ENCODE results near the gene C21orf58. TPM values are rescaled to one million over a fixed set of nuclear protein-coding genes. Genes with fewer than 3 reads are reported as not detected.

Gene C21orf58
- total RNA-seq, 1 experiment from 2014 or later: 15.3 TPM

- no peaks in the 10 kb centered on the region for H3K9me2 ChIP-seq (replicated peaks; ENCODE audit: low read length)
- CTCF ChIA-PET: no interaction called here
Observed at GRCh38 chr21:46350981-46351380, 27.3 kb upstream of the C21orf58 start.

DNA sequence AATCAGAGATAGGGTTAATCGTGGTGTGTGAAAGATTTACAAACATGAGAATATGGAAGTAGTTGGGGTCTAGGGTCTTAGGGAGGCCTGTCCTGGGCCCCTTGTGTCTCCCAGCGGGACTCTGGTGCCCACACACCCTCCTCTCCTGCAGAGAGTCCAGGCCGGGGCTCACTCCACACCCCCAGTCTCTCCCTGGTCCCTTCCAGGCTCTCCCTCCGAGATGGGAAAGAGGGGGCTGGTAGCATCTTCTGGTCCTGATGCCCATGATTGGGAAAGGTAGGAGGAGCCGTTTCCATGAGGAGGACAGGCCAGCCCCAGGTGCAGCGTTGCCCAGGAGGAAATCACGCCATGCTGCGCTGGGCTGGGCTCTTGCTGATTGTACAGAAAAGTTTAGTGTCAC lies 26.9 kb upstream of the C21orf58 start:
- ATAC-seq (no peak), DNase-seq (no peak)
- TF ChIP-seq EZH2phosphoT487 (IDR thresholded peaks at IDR 0.05; ENCODE audit: borderline replicate concordance, low read length): no peak
- Histone ChIP-seq H3K4me1 (ENCODE audit: insufficient read depth, low read length) (0 out of 2 replicates have a peak, but pooled peaks cover 5% of the 10 kb centered on the region), H3K27ac (ENCODE audit: low read length) (no peak overlapping the region), H3K9me2 (replicated peaks; ENCODE audit: low read length) (no peaks in the 10 kb centered on the region), H3K79me2 (ENCODE audit: low read length) (peaks cover 3% of the 10 kb centered on the region; the same call in 1 of the 2 replicates), H4K20me1 (ENCODE audit: low read length) (no peaks in the 10 kb centered on the region), H3K9me3 (ENCODE audit: low read length) (no peaks in the 10 kb centered on the region), H3K27me3 (ENCODE audit: low read length) (no peaks in the 10 kb centered on the region), H3K4me2 (ENCODE audit: low read length) (no peak overlapping the region), H3K4me3 (ENCODE audit: low read length) (no peak overlapping the region), H3K9ac (ENCODE audit: low read length) (no peak overlapping the region), H3F3A (ENCODE audit: low read length, unreplicated experiment) (no peaks in the 10 kb centered on the region), H3K36me3 (ENCODE audit: low read depth, low read length) (peaks cover 59% of the 10 kb centered on the region), H2AFZ (ENCODE audit: low read length) (no peak overlapping the region)
- ChIA-PET CTCF (no interaction called here), POLR2A (ENCODE audit: unreplicated experiment) (no interaction called here)
- intact Hi-C loops (cut with micrococcal nuclease): no loop called here
- no TSS peak for BruUV-seq (replicated peaks)

More at GRCh38 chr21:46350981-46351380, 27.3 kb upstream of the C21orf58 start:
- Histone ChIP-seq H3K9ac (ENCODE audit: low read length) (no peak overlapping the region), H3K9me3 (ENCODE audit: low read length) (no peaks in the 10 kb centered on the region), H2AFZ (ENCODE audit: low read length) (no peak overlapping the region), H3K36me3 (ENCODE audit: low read depth, low read length) (peaks cover 59% of the 10 kb centered on the region), H3K4me2 (ENCODE audit: low read length) (no peak overlapping the region), H3K27ac (ENCODE audit: low read length) (no peak overlapping the region), H3K27me3 (ENCODE audit: low read length) (no peaks in the 10 kb centered on the region), H3K4me1 (ENCODE audit: insufficient read depth, low read length) (0 out of 2 replicates have a peak, but pooled peaks cover 5% of the 10 kb centered on the region), H3F3A (ENCODE audit: low read length, unreplicated experiment) (no peaks in the 10 kb centered on the region), H4K20me1 (ENCODE audit: low read length) (no peaks in the 10 kb centered on the region), H3K79me2 (ENCODE audit: low read length) (no peaks in the 10 kb centered on the region), H3K4me3 (ENCODE audit: low read length) (no peak overlapping the region)
- intact Hi-C loops (cut with micrococcal nuclease): no loop called here
- POLR2A ChIA-PET (ENCODE audit: unreplicated experiment): no interaction called here
- no peak for ATAC-seq
- no TSS peak for BruUV-seq (replicated peaks)
- no peak for TF ChIP-seq EZH2phosphoT487 (IDR thresholded peaks at IDR 0.05; ENCODE audit: borderline replicate concordance, low read length)
- no peak for TF ChIP-seq CTCF (conservative IDR thresholded peaks at IDR 0.05; ENCODE audit: low read depth, low read length)
- TF ChIP-seq EZH2 (IDR thresholded peaks at IDR 0.05; ENCODE audit: low read length, unreplicated experiment): no peak
- DNase-seq: no peak

DNA sequence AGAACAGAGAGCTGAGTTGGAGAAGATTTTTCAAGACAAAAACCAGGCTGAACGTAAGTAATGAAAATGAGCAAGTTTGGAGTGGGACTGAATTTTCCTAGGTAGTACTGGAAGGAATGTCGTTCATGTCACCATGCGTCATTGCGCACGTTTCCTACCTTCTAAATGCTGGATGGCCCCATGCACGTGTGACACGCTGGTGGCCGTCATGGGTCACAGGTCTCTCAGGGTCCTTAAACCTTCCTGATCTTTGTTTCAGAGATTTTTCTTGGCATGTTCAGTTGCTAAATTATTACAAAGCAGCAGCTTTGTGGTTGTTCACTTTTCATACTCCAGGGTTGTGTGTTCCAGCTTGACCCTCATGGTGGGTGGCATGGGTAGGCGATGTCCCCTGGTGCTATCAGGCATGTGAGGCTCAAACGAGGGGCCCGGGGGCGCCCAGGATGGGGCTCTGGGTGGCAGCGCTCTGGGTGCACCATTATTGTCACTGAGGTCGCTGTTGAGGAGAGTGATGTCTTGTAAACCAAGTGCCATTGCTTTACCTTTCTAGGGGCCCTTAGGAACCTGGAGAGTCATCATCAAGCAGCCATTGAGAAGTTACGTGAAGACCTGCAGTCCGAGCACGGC lies 25.6 kb upstream of the C21orf58 start:
- Histone ChIP-seq H3K27me3 (ENCODE audit: low read length) (no peaks in the 10 kb centered on the region), H3F3A (ENCODE audit: low read length, unreplicated experiment) (no peaks in the 10 kb centered on the region), H3K79me2 (ENCODE audit: low read length) (peaks cover 14% of the 10 kb centered on the region), H3K4me1 (ENCODE audit: insufficient read depth, low read length) (0 out of 2 replicates have a peak, but pooled peaks cover 5% of the 10 kb centered on the region), H3K9me3 (ENCODE audit: low read length) (no peaks in the 10 kb centered on the region), H3K9me2 (replicated peaks; ENCODE audit: low read length) (no peaks in the 10 kb centered on the region), H3K9ac (ENCODE audit: low read length) (no peak overlapping the region), H3K4me3 (ENCODE audit: low read length) (no peak overlapping the region), H3K36me3 (ENCODE audit: low read depth, low read length) (peaks cover 55% of the 10 kb centered on the region), H4K20me1 (ENCODE audit: low read length) (no peaks in the 10 kb centered on the region), H3K4me2 (ENCODE audit: low read length) (no peak overlapping the region), H2AFZ (ENCODE audit: low read length) (no peak overlapping the region), H3K27ac (ENCODE audit: low read length) (no peak overlapping the region)
- intact Hi-C loops (cut with micrococcal nuclease): no loop called here
- ATAC-seq (no peak), DNase-seq (no peak)
- CTCF ChIA-PET: no interaction called here
- BruUV-seq (replicated peaks): no TSS peak
- POLR2A ChIA-PET (ENCODE audit: unreplicated experiment): no interaction called here
- no peak for TF ChIP-seq EZH2 (IDR thresholded peaks at IDR 0.05; ENCODE audit: low read length, unreplicated experiment)
- no peak for TF ChIP-seq EZH2phosphoT487 (IDR thresholded peaks at IDR 0.05; ENCODE audit: borderline replicate concordance, low read length)
- no peak for TF ChIP-seq CTCF (conservative IDR thresholded peaks at IDR 0.05; ENCODE audit: low read depth, low read length)
